COR-L47 (cell line): Measurements from ENCODE around the gene SAP30.
A peak's percentile ranks its signal among the peaks of the same experiment; 100 is the strongest.

Source experiments
- DNase-seq: peaks from one replicate; lab custom pipeline; 2025; lab: John Stamatoyannopoulos, UW

SAP30 gene

DNA sequence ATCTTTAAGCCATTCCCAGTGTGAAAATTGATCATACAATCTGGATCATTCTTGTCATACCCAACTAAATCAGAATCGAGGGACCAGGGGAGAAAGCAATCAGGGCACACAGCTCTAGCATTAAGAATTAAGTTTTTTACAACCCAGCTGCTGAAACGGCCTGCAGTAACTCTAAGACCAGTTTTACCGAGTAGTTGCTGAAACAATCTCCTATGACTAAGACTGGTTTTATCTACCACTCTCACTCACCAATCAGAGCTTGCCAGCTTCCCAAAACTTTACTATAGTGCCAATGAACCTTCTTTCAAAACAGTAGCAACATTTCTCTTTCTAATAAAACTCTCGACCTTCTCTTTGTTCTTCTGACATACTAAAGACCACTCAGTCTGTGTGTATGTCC, 2.8 kb upstream of the SAP30 start:
- DNase-seq, result no peak

GRCh38 chr4:173370130-173370476, 651 bp upstream of the SAP30 start:
- DNase-seq, result no peak

GRCh38 chr4:173371292-173372192, 788 bp downstream of the SAP30 start:
- peak; percentile 40 for DNase-seq

DNA sequence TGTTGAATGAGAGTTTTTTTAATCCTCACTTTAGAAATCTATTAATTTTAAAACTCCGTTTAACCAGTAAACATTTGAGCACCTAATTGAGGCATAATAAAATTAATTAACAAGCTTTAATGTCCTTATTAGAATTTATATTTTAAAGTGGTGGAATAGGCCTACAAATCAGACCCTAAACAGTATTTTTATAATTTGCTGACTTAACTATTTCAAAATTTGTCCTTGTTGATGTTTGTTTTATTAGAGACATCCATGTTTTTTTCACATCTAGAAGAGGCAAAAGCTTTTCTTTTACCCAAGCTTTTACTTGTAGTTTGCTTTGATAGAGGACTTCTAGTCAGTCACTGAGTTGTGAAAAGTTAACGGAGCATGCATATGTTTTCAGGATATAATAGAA, 3.8 kb downstream of the SAP30 start:
- DNase-seq, result no peak

- no peak for DNase-seq
Measured at GRCh38 chr4:173379929-173380328, 9.2 kb downstream of the SAP30 start.

DNA sequence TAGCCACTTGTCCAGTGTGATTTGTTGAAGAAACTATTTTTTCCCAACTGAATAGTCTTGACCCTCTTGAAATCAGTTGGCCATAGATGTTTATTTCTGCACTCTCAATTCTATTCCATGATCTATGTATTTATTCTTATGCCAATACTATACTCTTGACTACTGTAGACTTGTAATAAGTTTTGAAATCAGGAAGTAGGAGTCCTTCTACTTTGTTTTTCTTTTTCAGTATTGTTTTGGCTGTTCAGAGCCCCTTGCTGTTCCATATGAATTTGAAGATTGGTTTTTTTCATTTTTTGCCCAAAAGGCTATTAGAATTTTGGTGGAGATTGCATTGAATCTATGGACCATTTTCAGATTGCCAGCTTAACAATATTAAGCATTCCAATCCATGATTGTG, 10.2 kb downstream of the SAP30 start:
- no peak for DNase-seq

DNA sequence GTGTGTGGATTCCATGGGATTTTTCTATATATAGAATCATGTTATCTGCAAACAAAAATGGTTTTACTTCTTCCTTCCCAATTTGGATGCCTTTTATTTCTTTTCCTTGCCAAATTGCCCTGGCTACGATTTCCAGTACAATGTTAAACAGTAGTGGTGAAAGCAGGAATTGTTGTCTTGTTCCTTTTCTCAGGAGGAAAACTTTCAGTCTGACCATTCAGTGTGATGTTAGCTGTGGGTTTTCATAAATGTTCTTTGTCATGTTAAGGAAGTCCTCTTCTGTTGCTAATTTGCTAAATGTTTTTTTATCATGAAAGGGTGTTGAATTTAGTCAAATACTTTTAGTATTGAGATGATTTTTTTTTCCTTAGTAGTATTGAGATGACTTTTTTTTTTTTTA, 10.9 kb downstream of the SAP30 start:
- DNase-seq, result no peak

GRCh38 chr4:173382349-173382748, 11.6 kb downstream of the SAP30 start:
- DNase-seq, result no peak

GRCh38 chr4:173386751-173387150, 16.0 kb downstream of the SAP30 start:
- DNase-seq, result no peak

DNA sequence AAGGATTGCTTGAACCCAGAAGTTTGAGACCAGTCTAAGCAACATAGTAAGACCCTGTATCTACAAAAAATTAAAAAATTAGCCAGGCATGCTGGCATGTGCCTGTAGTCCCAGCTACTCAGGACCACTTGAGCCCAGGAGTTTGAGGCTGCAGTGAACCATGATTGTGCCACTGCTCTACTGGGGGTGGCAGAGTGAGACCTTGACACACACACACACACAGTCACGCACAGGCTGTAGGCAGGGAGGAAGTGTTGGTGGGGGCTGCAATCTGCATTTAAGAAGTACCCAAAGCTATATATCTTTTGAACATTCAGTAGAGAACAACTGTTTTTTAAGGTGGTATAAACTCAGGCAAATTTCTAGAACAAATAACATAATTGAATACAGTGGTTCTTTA, 20.9 kb downstream of the SAP30 start:
- DNase-seq, result no peak

GRCh38 chr4:173397604-173398003, 26.9 kb downstream of the SAP30 start:
- DNase-seq, result no peak

- DNase-seq, result no peak
Measured at GRCh38 chr4:173398220-173398619, 27.5 kb downstream of the SAP30 start.

- no peak for DNase-seq
Measured at GRCh38 chr4:173398779-173399415, 28.1 kb downstream of the SAP30 start, which contains the start of gene SCRG1. Gene SCRG1, minus strand, starts transcription at chr4:173399116. Its CDS starts 7,702 bp downstream, at chr4:173391414.

DNA sequence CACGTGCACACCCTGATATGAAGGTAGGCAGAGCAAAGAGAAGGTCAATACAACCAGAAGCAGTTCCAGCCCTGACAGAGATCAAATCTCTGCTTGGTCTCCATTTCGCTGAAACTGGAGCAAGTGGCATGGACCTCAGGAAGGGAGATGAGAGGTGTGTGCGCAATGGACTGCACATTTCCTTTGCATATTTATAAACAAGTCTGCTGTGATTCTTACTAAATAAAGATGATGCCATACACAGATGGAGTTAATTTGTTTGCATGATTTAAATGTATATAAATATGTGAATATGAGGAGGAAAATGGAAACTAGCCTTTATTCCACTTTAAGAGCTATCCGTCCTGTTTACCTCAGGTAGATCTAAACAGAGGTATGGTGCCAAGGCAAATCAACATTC, 30.3 kb downstream of the SAP30 start:
- no peak for DNase-seq

DNA sequence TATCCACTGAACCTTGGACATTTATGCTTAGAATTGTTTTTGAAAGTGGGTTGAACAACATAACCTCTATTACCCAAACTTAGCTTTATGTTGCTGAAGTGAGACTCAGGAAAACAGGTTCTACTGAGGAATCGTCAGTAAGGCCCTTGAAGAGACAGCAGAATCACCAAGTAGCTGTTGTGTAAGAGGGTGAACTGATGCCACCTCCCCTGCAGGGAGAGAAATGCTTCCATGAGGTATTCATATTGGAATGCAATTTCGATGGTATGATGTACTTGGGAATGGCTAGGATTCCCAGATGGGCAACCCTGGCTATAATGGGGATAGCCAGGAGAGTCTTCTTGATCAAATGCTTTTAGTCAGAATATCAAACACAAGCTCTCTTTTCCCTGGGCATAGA, 32.3 kb downstream of the SAP30 start:
- DNase-seq, result no peak

- DNase-seq, result no peak
Measured at GRCh38 chr4:173404296-173404865, 33.6 kb downstream of the SAP30 start.

GRCh38 chr4:173405840-173406606, 35.3 kb downstream of the SAP30 start:
- no peak for DNase-seq

DNA sequence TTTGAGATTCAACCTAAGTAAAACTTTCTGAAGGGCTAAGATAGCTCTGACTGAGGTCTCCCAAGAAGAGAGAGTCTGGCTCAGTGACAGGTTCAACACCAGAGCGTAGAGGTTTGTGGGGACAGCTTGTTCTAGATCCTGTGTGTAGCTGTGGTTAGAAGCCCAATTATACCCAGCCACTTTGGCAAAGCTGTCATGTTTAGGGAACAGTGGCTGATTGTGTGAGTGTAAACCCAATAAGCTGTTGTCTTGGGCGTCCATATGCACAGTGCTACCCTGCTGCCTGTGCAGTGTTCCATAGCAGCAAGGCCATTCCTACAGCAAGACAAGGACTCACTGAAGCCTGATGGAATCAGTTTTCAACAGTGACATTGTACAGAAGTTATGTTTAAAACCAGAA, 39.3 kb downstream of the SAP30 start:
- no peak for DNase-seq

- no peak for DNase-seq
Measured at GRCh38 chr4:173411106-173411693, 40.4 kb downstream of the SAP30 start.

DNA sequence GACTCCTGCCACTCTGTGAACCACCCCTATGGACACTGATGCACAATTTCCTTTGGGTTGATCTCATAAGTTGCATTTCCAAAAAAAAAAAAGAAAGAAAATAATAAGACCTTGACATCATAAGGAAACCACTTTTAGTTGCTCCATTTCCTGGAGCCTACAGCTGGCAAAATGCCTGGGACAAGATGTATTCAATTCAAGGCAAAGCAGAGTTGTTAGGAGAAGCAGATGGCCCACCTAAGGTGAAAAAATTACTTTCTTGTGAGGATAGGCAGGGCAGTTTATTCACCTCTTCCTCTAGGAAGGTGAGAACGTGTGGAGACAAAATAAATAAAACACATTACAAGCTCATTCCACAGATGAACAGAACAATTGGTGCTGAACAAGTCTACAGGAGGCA, 42.3 kb downstream of the SAP30 start:
- no peak for DNase-seq

- no peak for DNase-seq
Measured at GRCh38 chr4:173414456-173414855, 43.7 kb downstream of the SAP30 start.

- no peak for DNase-seq
Measured at GRCh38 chr4:173415092-173415491, 44.3 kb downstream of the SAP30 start.
